Subcutaneous adipose tissue (tissue), 4 donors: ENCODE results near the gene PTAFR. TPM values are rescaled to one million over a fixed set of nuclear protein-coding genes. Genes with fewer than 3 reads are reported as not detected.

Experiments used
- CTCF ChIP-seq: fragments of 450-650 bp; IDR thresholded peaks from one replicate; pipeline ENCODE4 v1.5.1; 2016; ENCODE audit warnings: low read depth, mild to moderate bottlenecking, control low read depth, antibody characterized with exemption, moderate library complexity
- total RNA-seq, 4 donors: library from RNA; depleted of rRNA; stranded (reverse); fragments of >200 nt; gene quantifications; one replicate each; pipeline ENCODE4 v1.1.0, GENCODE V29; 2016

PTAFR gene
- total RNA-seq, 4 donors from 2014 or later: 6.4 to 24.8 (median 7.6) TPM

- TF ChIP-seq CTCF: no peak
Observed at GRCh38 chr1:28143496-28144202, 32.8 kb downstream of the PTAFR start.

- no peak for TF ChIP-seq CTCF
Observed at GRCh38 chr1:28141685-28142084, 34.8 kb downstream of the PTAFR start.

- no peak for TF ChIP-seq CTCF
Observed at GRCh38 chr1:28139025-28139712, 37.3 kb downstream of the PTAFR start.

GRCh38 chr1:28136922-28137613, 39.4 kb downstream of the PTAFR start:
- no peak for TF ChIP-seq CTCF

GRCh38 chr1:28136169-28136921, 40.1 kb downstream of the PTAFR start:
- TF ChIP-seq CTCF: no peak

GRCh38 chr1:28135371-28136168, 40.9 kb downstream of the PTAFR start:
- TF ChIP-seq CTCF: no peak
